Measurements from ENCODE around the gene NSUN6.

The NSUN6 gene

DNA sequence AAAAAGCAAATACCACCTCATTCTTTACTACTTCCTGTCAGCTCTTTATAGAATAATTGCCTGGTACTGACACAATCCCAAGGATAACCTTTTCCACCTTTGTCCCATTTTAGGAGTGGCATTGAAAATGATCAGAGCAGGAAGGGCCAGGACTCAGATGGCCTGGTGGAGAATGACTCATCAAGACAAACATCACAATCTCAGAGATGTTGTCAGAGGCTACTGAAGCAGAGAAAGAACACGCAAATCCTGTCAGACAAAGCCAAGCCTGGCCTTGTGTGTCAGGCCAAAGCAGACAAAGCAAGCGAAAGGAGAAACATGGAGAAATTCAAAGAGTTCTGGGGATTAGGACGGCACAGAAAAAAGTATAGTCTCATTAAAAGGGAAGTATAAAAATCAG lies 40.9 kb downstream of the NSUN6 start:
- no peaks in the 10 kb centered on the region for H3K9me2 ChIP-seq (replicated peaks; ENCODE audit: insufficient read depth, low read length)
- H3K4me3 ChIP-seq (ENCODE audit: insufficient read depth, low read length, poor library complexity, severe bottlenecking) = no peak overlapping the region
- H3K4me2 ChIP-seq (ENCODE audit: low read depth, low read length, poor library complexity, severe bottlenecking) = no peak overlapping the region
- H3K9me3 ChIP-seq (ENCODE audit: insufficient read depth, low read length) = no peaks in the 10 kb centered on the region
- H3K27me3 ChIP-seq (ENCODE audit: low read length) = no peaks in the 10 kb centered on the region
- no peak overlapping the region for H3K27ac ChIP-seq (ENCODE audit: low read depth, low read length)
- peaks cover 18% of the 10 kb centered on the region; the same call in 1 of the 2 replicates for H3K36me3 ChIP-seq (ENCODE audit: low read length)
- no peaks in the 10 kb centered on the region for H3F3A ChIP-seq (ENCODE audit: insufficient read depth)
- H3K9ac ChIP-seq (ENCODE audit: low read length) = no peak overlapping the region
- no peaks in the 10 kb centered on the region for H3K79me2 ChIP-seq (ENCODE audit: insufficient read depth, low read length)
- TF ChIP-seq, protein P1, sequence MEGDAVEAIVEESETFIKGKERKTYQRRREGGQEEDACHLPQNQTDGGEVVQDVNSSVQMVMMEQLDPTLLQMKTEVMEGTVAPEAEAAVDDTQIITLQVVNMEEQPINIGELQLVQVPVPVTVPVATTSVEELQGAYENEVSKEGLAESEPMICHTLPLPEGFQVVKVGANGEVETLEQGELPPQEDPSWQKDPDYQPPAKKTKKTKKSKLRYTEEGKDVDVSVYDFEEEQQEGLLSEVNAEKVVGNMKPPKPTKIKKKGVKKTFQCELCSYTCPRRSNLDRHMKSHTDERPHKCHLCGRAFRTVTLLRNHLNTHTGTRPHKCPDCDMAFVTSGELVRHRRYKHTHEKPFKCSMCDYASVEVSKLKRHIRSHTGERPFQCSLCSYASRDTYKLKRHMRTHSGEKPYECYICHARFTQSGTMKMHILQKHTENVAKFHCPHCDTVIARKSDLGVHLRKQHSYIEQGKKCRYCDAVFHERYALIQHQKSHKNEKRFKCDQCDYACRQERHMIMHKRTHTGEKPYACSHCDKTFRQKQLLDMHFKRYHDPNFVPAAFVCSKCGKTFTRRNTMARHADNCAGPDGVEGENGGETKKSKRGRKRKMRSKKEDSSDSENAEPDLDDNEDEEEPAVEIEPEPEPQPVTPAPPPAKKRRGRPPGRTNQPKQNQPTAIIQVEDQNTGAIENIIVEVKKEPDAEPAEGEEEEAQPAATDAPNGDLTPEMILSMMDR (IDR thresholded peaks at IDR 0.05; ENCODE audit: insufficient read depth, low read length, poor library complexity, severe bottlenecking) = no peak
- no peak for TF ChIP-seq EZH2phosphoT487 (conservative IDR thresholded peaks at IDR 0.05; ENCODE audit: low read length)
- H4K20me1 ChIP-seq (ENCODE audit: low read depth, low read length) = no peaks in the 10 kb centered on the region
- no peak overlapping the region for H2AFZ ChIP-seq (ENCODE audit: low read depth, low read length, severe bottlenecking)

DNA sequence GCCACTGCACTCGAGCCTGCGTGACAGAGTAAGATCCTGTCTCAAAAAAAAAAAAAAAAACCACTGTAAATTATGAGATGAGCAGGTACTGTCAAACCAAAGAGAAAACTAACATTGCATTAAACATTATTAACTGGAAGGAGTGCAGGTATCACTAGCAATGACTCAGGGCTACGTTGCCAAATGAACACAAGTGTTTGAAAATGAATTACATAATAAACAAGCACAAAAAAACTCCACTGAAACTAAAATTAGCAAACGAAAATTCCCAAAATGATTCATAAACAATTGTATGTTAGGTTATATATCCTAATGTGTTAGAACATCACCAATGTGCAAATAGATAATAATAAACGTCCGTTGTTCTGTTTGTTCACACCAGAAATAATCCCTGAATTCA lies 42.8 kb downstream of the NSUN6 start:
- no peaks in the 10 kb centered on the region for H3K79me2 ChIP-seq (ENCODE audit: insufficient read depth, low read length)
- H3K36me3 ChIP-seq (ENCODE audit: low read length) = peaks cover 14% of the 10 kb centered on the region; the same call in 1 of the 2 replicates
- H3K4me3 ChIP-seq (ENCODE audit: insufficient read depth, low read length, poor library complexity, severe bottlenecking) = no peak overlapping the region
- no peaks in the 10 kb centered on the region for H3K9me3 ChIP-seq (ENCODE audit: insufficient read depth, low read length)
- no peak overlapping the region for H3K27ac ChIP-seq (ENCODE audit: low read depth, low read length)
- H3K9me2 ChIP-seq (replicated peaks; ENCODE audit: insufficient read depth, low read length) = no peaks in the 10 kb centered on the region
- H3F3A ChIP-seq (ENCODE audit: insufficient read depth) = no peaks in the 10 kb centered on the region
- H4K20me1 ChIP-seq (ENCODE audit: low read depth, low read length) = no peaks in the 10 kb centered on the region
- no peak overlapping the region for H3K9ac ChIP-seq (ENCODE audit: low read length)
- H3K4me2 ChIP-seq (ENCODE audit: low read depth, low read length, poor library complexity, severe bottlenecking) = no peak overlapping the region
- no peak for TF ChIP-seq EZH2phosphoT487 (conservative IDR thresholded peaks at IDR 0.05; ENCODE audit: low read length)
- TF ChIP-seq, protein P1 (IDR thresholded peaks at IDR 0.05; ENCODE audit: insufficient read depth, low read length, poor library complexity, severe bottlenecking) = no peak
- H3K27me3 ChIP-seq (ENCODE audit: low read length) = no peaks in the 10 kb centered on the region
- H2AFZ ChIP-seq (ENCODE audit: low read depth, low read length, severe bottlenecking) = no peak overlapping the region

DNA sequence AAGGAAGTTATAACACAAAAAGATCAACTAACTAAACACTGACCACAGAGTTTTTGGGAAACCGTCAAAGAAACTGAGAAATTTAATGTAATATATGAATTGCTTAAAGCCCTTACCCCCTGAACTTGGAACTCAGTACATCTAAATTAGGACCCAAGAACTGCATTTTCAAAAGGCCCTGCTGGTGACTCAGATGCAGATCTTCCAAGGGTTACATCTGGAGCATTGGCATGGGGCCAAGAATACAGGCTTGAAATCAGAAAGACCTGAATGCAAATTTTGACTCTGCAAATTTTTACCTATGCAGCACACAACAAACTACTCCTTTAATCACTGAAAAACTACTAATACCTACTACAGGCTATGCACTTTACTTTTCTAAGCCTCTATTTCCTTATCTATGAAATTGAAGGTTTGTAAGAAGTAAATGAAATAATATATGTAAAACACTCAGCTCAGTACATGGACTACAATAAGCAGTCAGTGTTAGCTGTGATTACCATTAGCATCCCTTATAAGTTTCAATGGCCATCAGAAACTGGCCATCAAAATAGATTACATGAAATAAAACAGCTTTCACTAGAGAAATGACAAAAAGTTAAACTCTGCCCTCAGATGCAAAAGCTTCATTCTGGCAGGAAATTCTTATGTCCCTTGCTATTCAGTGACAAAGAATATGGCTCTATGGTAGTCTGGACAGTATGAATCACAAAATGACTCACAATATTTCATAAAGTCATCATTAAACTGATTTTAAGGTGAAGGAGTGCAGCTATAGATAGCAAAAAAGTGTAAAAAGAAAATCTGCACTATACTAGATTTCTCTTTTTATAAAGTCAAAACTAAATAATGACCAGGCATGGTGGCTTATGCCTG lies 43.6 kb downstream of the NSUN6 start:
- no peak overlapping the region for H3K4me2 ChIP-seq (ENCODE audit: low read depth, low read length, poor library complexity, severe bottlenecking)
- H3K27ac ChIP-seq (ENCODE audit: low read depth, low read length) = no peak overlapping the region
- H3K27me3 ChIP-seq (ENCODE audit: low read length) = no peaks in the 10 kb centered on the region
- no peaks in the 10 kb centered on the region for H4K20me1 ChIP-seq (ENCODE audit: low read depth, low read length)
- H3K79me2 ChIP-seq (ENCODE audit: insufficient read depth, low read length) = no peaks in the 10 kb centered on the region
- TF ChIP-seq EZH2phosphoT487 (conservative IDR thresholded peaks at IDR 0.05; ENCODE audit: low read length) = no peak
- TF ChIP-seq, protein P1 (IDR thresholded peaks at IDR 0.05; ENCODE audit: insufficient read depth, low read length, poor library complexity, severe bottlenecking) = no peak
- H3K4me3 ChIP-seq (ENCODE audit: insufficient read depth, low read length, poor library complexity, severe bottlenecking) = no peak overlapping the region
- H3K9ac ChIP-seq (ENCODE audit: low read length) = no peak overlapping the region
- no peaks in the 10 kb centered on the region for H3K9me2 ChIP-seq (replicated peaks; ENCODE audit: insufficient read depth, low read length)
- H3K36me3 ChIP-seq (ENCODE audit: low read length) = 0 out of 2 replicates have a peak, but pooled peaks cover 14% of the 10 kb centered on the region
- no peaks in the 10 kb centered on the region for H3K9me3 ChIP-seq (ENCODE audit: insufficient read depth, low read length)
- H3F3A ChIP-seq (ENCODE audit: insufficient read depth) = no peaks in the 10 kb centered on the region
- no peak overlapping the region for H2AFZ ChIP-seq (ENCODE audit: low read depth, low read length, severe bottlenecking)

Data from SU-DHL-6 (cell line).